22Rv1 (cell line): ENCODE measurements around the gene LAMC1.

Source experiments
- H3K27ac ChIP-seq: fragments of 450-650 bp; 2 replicates; pipeline ENCODE4 v1.5.1; 2017
- CTCF ChIP-seq: fragments of 450-650 bp; IDR thresholded peaks from 2 replicates; pipeline ENCODE4 v1.5.1; 2017; ENCODE audit warnings: mild to moderate bottlenecking
- ZFX ChIP-seq: fragments of 450-650 bp; IDR thresholded peaks from 2 replicates; pipeline ENCODE4 v1.6.1; 2017; ENCODE audit warnings: antibody characterized with exemption, borderline replicate concordance

Gene LAMC1

DNA sequence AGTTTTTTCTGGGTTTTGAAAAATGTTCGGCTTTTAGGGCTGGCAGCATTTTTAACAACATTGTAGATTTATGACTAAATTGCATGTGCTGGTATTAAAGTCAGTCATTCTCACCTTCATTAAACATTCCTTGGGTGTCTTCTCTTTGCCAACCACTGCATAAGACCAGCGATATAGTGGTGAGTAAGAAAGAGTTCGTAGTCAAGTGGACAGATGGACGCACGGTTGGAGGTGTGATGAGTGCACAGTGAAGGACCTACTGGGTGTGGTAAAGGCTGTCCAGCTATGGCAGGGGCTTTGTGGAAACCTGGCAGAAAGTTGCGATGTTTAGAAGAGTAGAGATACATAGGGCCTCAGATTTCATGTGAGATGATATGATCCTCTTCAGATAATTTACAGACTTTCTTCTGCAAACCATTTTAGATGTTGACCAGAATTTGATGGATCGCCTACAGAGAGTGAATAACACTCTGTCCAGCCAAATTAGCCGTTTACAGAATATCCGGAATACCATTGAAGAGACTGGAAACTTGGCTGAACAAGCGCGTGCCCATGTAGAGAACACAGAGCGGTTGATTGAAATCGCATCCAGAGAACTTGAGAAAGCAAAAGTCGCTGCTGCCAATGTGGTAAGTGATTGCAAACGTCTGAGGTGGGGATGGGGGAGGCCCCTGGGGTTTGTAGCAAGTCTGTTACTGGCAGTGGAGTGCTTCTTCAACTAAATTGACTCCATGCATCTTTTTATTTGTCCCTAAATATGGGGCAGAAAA, 106.9 kb downstream of the LAMC1 start:
- no peak overlapping the region for H3K27ac ChIP-seq
- no peak for TF ChIP-seq CTCF
- TF ChIP-seq ZFX = no peak

GRCh38 chr1:183131166-183131565, 107.9 kb downstream of the LAMC1 start:
- TF ChIP-seq ZFX (no peak), CTCF (no peak)
- H3K27ac ChIP-seq = no peak overlapping the region

GRCh38 chr1:183135336-183135735, 112.1 kb downstream of the LAMC1 start:
- H3K27ac ChIP-seq = no peak overlapping the region
- no peak for TF ChIP-seq CTCF
- no peak for TF ChIP-seq ZFX

- no peak for TF ChIP-seq ZFX
- no peak overlapping the region for H3K27ac ChIP-seq
Observed at GRCh38 chr1:183137782-183138181, 114.6 kb downstream of the LAMC1 start.

DNA sequence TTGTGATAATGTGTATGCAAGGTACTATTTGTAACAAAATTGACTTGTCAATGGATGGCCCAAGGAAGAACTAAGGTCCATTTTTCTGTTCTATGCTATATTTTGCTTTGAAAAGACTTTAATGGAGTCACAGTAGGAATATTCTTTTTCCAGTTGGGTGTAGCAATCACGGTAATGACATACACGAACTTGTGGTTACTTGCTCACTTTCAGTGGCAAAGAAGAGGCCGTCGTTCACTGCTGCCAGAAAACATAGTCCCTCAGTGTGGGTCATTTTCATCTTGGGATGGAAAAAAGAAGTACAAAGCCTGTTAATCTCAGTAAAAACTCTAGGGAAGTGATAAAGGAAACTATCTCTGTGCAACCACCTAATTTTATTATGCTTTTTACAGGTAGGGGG, 115.1 kb downstream of the LAMC1 start:
- H3K27ac ChIP-seq = no peak overlapping the region

DNA sequence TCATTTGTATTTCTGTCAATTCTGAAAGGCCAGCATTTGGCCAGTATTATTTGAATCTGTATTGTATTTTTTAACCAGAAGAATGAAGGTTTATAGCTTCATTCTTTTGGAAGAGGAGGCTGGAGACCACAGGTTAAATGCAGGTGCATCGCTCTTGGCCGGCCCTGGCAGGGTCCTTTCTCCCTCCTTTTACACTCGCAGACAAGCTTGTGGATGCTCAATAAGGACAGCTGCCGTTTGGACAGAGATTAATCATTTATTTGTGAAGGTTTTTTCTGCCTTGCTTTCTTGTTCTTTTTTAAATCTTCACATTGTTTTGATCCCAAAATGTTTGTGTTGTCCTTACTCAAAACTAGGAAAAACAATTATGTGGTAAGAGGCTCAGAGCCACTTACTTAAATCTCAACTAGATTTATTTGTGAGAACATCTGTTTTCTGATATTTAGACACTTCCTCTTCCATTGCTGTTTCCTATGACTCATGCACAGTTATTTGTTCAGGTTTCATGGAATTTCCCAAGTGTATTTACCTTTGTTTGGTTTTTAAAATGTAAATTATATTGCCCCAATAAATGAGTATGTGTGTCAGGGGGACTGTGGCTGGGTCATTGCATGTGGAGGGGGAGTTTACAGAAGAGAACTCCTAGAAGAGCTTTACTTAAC, 116.2 kb downstream of the LAMC1 start:
- H3K27ac ChIP-seq = no peak overlapping the region
- TF ChIP-seq ZFX (no peak), CTCF (no peak)

More for the DNA sequence above, 115.1 kb downstream of the LAMC1 start:
- TF ChIP-seq CTCF (no peak), ZFX (no peak)

DNA sequence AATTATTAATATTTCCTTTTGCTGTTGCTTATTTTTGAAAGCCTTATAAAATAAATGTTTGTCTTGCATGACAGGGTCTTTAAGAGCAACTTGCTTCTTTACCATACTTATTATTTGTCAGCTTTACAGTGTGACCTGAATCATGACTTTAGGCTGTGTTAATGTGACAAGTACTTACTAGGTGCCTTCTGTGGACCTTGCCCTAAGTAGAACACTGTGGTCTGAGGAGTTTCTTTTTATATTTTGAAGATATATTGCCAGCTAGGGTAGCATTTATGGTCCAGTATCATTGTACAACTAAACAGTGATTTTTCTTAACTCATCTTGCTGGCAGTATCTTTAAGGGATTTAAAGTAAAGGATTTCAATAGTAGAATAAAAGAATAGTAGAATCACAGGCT, 117.4 kb downstream of the LAMC1 start:
- TF ChIP-seq ZFX (no peak), CTCF (no peak)
- no peak overlapping the region for H3K27ac ChIP-seq

DNA sequence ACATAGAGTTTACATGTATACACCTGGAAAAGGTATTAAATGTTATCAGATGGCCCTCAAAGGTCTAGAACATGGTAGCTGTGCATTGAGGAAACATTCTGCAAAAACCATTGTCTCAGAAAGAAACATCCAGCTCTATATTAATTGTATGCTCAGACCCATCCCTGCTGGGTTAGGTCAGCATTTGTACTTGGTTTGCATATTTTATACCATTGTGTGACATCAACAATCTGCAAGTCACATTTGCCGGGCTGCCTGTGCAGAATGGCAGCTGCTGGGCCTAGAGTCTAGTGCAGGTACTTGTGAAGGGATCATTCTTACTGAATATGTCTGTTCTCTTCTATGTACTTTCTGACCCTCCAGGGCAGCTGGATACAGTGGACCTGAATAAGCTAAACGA, 119.0 kb downstream of the LAMC1 start:
- TF ChIP-seq ZFX (no peak), CTCF (no peak)
- H3K27ac ChIP-seq = no peak overlapping the region
